Natural killer cell (primary cell): ENCODE data around the gene FXYD7. TPM values are rescaled to one million over a fixed set of nuclear protein-coding genes. Genes with fewer than 3 reads are reported as not detected.
"Not testable (repeated sequence)": the region's sequence is repeated elsewhere in the genome, so short reads cannot be mapped to it uniquely, and the experiment has no call there.

Source experiments
- ATAC-seq, 3 donors: fragments of 150-1000 bp in 2 of 3; fragments of 200-7000 bp in 1 of 3; cut with Tn5 transposase; 1 replicate in 1 of 3; 2 replicates in 2 of 3; pipeline ENCODE4 v1.10.0; 2021; ENCODE audit warnings: mild to moderate bottlenecking in 2 of 3, moderate library complexity in 2 of 3
- DNase-seq, 2 donors: peaks; one replicate each; pipeline versions ENCODE4 v3.0.0 to v3.0.0-alpha.2; 2013 to 2021; ENCODE audit warnings: mixed read lengths in 1 of 2
- H3K27ac ChIP-seq: one replicate; pipeline ENCODE4 v1.5.1; 2013; ENCODE audit warnings: mild to moderate bottlenecking, low read length
- H3K27me3 ChIP-seq: one replicate; pipeline ENCODE4 v1.6.1; 2013; ENCODE audit warnings: low read length; ENCODE audit not compliant: control insufficient read depth, insufficient read depth
- H3K36me3 ChIP-seq: one replicate; pipeline ENCODE4 v1.6.1; 2013; ENCODE audit warnings: low read length; ENCODE audit not compliant: control insufficient read depth, insufficient read depth
- H3K4me1 ChIP-seq: one replicate; pipeline ENCODE4 v1.6.1; 2013; ENCODE audit warnings: low read length; ENCODE audit not compliant: control insufficient read depth, insufficient read depth
- H3K4me3 ChIP-seq: one replicate; pipeline ENCODE4 v1.5.1; 2013; ENCODE audit warnings: low read length
- H3K9me3 ChIP-seq: one replicate; pipeline ENCODE4 v1.6.1; 2013; ENCODE audit warnings: low read length; ENCODE audit not compliant: control insufficient read depth, insufficient read depth
- H3K27ac Mint-ChIP-seq, 2 donors: one replicate each; pipeline ENCODE4 v1.8.0; 2022; ENCODE audit warnings: mild to moderate bottlenecking in 2 of 2, mixed read lengths in 2 of 2, moderate library complexity in 1 of 2
- H3K27me3 Mint-ChIP-seq, 2 donors: one replicate each; pipeline ENCODE4 v1.8.0; 2022; ENCODE audit warnings: low read depth in 2 of 2, mixed read lengths in 2 of 2
- H3K36me3 Mint-ChIP-seq: one replicate; pipeline ENCODE4 v1.8.0; 2022; ENCODE audit warnings: mixed read lengths
- H3K4me1 Mint-ChIP-seq, 2 donors: one replicate each; pipeline ENCODE4 v1.8.0; 2022; ENCODE audit warnings: mixed read lengths in 2 of 2
- H3K4me3 Mint-ChIP-seq: one replicate; pipeline ENCODE4 v1.8.0; 2022; ENCODE audit warnings: mild to moderate bottlenecking, moderate library complexity, mixed read lengths
- H3K9me3 Mint-ChIP-seq, 2 donors: one replicate each; pipeline ENCODE4 v1.8.0; 2022; ENCODE audit warnings: mixed read lengths in 2 of 2
- WGBS: methylation state at CpG from one replicate; pipeline ENCODE4 v1.1.7; 2013; ENCODE audit warnings: missing lambda C conversion rate; ENCODE audit not compliant: insufficient coverage; 5-methylcytosine and 5-hydroxymethylcytosine counted together
- intact Hi-C: fragments of 100-400 bp; cut with micrococcal nuclease; formaldehyde crosslinking; loops from one replicate; pipeline ENCODE4 v1.14.2; 2022
- total RNA-seq, 4 donors: library from RNA; stranded (reverse); fragments of 120-200 nt in 1 of 4; gene quantifications; one replicate each; pipeline versions ENCODE4 v1.2.3 to v1.2.4, GENCODE V29; 2013 to 2022
- TF ChIP-seq, protein P1 (sequence below): fragments of 200-600 bp; IDR thresholded peaks from one replicate; pipeline ENCODE4 v1.8.0; 2022; ENCODE audit warnings: antibody characterized with exemption

The FXYD7 gene
- total RNA-seq, 3 donors from 2014 or later (not counting 1 experiment from before 2014, with no cell fraction given), result 4.0 to 5.4 (median 4.9) TPM

DNA sequence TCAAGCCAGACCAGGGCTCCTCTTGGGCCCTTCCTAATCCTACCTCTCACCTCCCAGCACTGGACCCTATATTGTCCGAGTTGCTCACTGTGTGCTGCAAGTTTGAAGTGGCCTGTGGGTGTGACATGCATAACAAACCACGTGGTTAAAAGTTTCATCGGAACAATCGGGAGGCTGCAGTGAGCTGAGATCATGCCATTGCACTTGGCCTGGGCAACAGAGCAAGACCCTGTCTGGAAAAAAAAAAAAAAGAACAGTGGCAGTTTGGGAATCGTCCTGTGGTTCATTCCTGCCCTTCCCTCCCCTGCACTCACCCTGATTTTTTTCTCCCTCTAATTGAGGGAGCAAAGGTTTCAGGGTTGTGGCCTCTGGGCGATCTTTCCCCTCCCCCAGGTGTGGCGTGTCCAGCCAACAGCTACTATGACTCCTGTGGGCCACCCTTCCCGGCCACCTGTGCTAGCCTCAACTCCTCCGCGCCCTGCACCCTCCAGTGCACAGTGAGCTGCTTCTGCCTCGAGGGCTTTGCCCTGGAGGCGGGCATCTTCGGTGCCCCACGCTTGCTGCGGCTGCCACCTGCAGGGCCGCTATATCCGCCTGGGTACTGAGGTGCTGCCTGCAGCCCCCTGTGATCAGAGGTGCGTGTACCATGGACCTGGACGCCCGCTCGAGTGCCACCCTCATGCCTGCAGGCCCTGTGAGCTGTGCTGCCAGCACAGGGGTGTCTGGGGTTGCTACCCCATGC is 43.7 kb upstream of the FXYD7 start:
- WGBS, result 82% methylated on average over 21 of the region's 21 CpGs
- Histone ChIP-seq H3K4me3 (no peak overlapping the region), H3K36me3 (no peaks in the 10 kb centered on the region), H3K9me3 (no peaks in the 10 kb centered on the region), H3K27ac (no peak overlapping the region), H3K27me3 (no peaks in the 10 kb centered on the region), H3K4me1 (no peaks in the 10 kb centered on the region)
- Mint-ChIP-seq H3K27me3 (peaks cover 0 to 6% of the 10 kb centered on the region in 2 donors), H3K4me3 (no peak overlapping the region), H3K4me1 (no peaks in the 10 kb centered on the region), H3K36me3 (no peaks in the 10 kb centered on the region), H3K27ac (no peak overlapping the region), H3K9me3 (no peaks in the 10 kb centered on the region)
- DNase-seq (no peak), ATAC-seq (no peak)
- TF ChIP-seq, protein P1, sequence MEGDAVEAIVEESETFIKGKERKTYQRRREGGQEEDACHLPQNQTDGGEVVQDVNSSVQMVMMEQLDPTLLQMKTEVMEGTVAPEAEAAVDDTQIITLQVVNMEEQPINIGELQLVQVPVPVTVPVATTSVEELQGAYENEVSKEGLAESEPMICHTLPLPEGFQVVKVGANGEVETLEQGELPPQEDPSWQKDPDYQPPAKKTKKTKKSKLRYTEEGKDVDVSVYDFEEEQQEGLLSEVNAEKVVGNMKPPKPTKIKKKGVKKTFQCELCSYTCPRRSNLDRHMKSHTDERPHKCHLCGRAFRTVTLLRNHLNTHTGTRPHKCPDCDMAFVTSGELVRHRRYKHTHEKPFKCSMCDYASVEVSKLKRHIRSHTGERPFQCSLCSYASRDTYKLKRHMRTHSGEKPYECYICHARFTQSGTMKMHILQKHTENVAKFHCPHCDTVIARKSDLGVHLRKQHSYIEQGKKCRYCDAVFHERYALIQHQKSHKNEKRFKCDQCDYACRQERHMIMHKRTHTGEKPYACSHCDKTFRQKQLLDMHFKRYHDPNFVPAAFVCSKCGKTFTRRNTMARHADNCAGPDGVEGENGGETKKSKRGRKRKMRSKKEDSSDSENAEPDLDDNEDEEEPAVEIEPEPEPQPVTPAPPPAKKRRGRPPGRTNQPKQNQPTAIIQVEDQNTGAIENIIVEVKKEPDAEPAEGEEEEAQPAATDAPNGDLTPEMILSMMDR, result no peak
- intact Hi-C loops, result no loop called here

DNA sequence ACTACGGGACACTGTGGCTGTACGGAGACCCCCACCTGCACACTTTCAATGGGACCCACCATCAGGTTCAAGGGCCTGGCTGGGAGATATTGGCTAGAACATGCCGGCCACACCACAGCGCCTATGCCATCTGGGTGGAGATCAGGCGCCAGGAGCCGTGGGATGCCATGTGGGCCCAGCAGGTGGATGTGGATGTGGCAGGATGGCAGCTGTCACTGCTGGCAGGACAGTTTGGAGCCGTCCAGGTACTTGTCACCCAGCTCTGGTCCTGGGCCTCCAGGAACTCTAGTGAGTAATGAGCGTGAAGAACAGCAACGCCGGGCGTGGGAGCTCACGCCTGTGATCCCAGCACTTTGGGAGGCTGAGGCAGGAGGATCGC is 43.2 kb upstream of the FXYD7 start:
- no peaks in the 10 kb centered on the region for H3K36me3 Mint-ChIP-seq
- H3K27me3 ChIP-seq, result no peaks in the 10 kb centered on the region
- no peaks in the 10 kb centered on the region for H3K36me3 ChIP-seq
- WGBS, result 94% methylated on average over 13 of the region's 13 CpGs
- TF ChIP-seq, protein P1, result no peak
- H3K4me1 ChIP-seq, result no peaks in the 10 kb centered on the region
- DNase-seq (no peak), ATAC-seq (no peak)
- no peaks in the 10 kb centered on the region for H3K9me3 Mint-ChIP-seq
- H3K27me3 Mint-ChIP-seq, result peaks cover 0 to 6% of the 10 kb centered on the region in 2 donors
- intact Hi-C loops, result no loop called here
- no peak overlapping the region for H3K4me3 Mint-ChIP-seq
- no peaks in the 10 kb centered on the region for H3K4me1 Mint-ChIP-seq
- H3K27ac ChIP-seq, result no peak overlapping the region
- no peaks in the 10 kb centered on the region for H3K9me3 ChIP-seq
- H3K27ac Mint-ChIP-seq, result no peak overlapping the region
- no peak overlapping the region for H3K4me3 ChIP-seq

DNA sequence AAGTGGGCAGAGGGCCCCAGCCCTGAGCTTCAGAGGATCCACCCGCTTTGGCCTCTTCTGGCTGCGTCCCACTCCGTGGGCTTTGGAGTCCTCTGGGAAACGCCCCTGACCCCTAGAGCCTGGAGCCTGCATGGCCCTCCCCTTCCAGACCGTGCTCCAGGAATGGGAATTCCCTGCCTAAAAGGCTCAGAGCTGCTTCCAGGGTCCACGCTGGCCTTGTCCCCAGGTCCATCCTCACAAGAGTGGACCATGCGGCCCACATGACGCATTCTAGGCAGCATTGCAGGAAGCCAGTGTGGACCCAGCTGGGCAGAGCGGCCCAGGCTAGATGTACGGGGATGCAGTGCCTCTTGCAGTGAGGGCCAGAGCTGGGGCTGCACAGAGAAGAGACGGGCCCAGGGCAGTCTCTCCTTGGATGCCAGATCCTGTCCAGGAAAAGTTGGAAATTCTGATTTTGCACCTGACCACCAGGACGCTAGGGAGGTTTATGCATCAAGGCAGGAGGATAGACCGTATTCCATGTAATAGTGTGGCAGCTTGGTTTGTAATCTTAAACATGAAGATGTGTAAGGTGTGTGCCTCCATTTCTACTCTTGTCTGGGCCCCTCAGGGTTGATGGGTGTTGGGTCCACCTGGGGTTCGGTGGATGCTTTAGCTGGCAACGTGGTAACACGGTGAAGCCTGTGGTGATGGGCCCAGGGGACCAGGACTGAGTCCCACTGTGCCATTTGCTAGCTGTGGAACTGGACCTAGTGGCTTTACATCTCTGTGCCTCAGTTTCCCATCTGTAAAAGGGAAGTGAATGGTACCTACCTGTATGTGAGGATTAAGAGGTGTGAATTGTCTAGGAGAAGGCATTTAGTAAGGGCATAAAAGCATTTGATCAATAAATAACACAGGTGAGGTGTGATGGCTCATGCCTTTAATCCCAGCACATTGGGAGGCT is 42.2 kb upstream of the FXYD7 start:
- no peak overlapping the region for H3K27ac ChIP-seq
- intact Hi-C loops, result no loop called here
- no peaks in the 10 kb centered on the region for H3K36me3 ChIP-seq
- no peaks in the 10 kb centered on the region for H3K27me3 ChIP-seq
- Mint-ChIP-seq H3K4me3 (no peak overlapping the region), H3K27ac (no peak overlapping the region), H3K36me3 (no peaks in the 10 kb centered on the region), H3K27me3 (peaks cover 0 to under 1% of the 10 kb centered on the region in 2 donors), H3K9me3 (no peaks in the 10 kb centered on the region), H3K4me1 (no peaks in the 10 kb centered on the region)
- TF ChIP-seq, protein P1, result no peak
- peaks cover 3% of the 10 kb centered on the region for H3K9me3 ChIP-seq
- ATAC-seq, result no peak
- no peak overlapping the region for H3K4me3 ChIP-seq
- no peaks in the 10 kb centered on the region for H3K4me1 ChIP-seq
- no peak for DNase-seq
- WGBS, result 87% methylated on average over 16 of the region's 16 CpGs

DNA sequence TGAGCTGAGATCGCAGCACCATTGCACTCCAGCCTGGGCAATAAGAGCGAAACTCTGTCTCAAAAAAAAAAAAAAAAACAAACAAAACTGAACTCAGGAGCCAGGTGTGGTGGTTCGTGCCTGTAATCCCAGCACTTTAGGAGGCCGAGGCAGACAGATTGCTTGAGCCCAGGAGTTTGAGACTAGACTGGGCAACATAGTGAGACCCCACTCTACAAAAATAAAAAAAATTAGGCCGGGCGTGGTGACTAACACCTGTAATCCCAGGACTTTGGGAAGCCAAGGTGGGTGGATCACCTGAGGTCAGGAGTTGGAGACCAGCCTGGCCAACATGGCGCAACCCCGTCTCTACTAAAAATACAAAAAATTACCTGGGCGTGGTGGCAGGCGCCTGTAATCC is 41.1 kb upstream of the FXYD7 start:
- H3K9me3 ChIP-seq, result not testable (repeated sequence)

DNA sequence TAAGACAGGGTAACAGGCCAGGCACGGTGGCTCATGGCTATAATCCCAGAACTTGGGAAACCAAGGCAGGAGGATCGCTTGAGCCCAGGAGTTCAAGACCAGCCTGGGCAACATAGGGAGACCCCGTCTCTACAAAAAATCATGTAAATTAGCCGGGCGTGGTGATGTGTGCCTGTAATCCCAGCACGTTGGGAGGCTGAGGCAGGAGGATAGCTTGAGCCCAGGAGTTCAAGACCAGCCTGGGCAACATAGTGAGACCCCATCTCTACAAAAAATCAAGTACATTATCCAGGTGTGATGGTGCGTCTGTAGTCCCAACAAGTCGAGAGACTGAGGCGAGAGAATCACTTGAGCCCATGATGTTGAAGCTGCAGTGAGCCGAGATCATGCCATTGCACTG is 39.4 kb upstream of the FXYD7 start:
- H3K4me3 ChIP-seq, DNase-seq, H3K36me3 Mint-ChIP-seq, H3K27me3 Mint-ChIP-seq, intact Hi-C loops, H3K9me3 Mint-ChIP-seq, H3K36me3 ChIP-seq, H3K4me1 ChIP-seq, ATAC-seq, H3K4me1 Mint-ChIP-seq, H3K27ac Mint-ChIP-seq, H3K9me3 ChIP-seq, H3K4me3 Mint-ChIP-seq, H3K27ac ChIP-seq, H3K27me3 ChIP-seq: not testable (repeated sequence)
- WGBS, result 81% methylated on average over 10 of the region's 10 CpGs

More for the DNA sequence above, 41.1 kb upstream of the FXYD7 start:
- DNase-seq, H3K4me1 ChIP-seq, H3K9me3 Mint-ChIP-seq, H3K4me1 Mint-ChIP-seq, H3K36me3 ChIP-seq, ATAC-seq, intact Hi-C loops, H3K27ac ChIP-seq, H3K27me3 Mint-ChIP-seq, H3K4me3 Mint-ChIP-seq, H3K4me3 ChIP-seq, H3K27ac Mint-ChIP-seq, H3K27me3 ChIP-seq, H3K36me3 Mint-ChIP-seq: not testable (repeated sequence)
- WGBS, result 88% methylated on average over 5 of the region's 10 CpGs
